T1000 (cell line): ENCODE data around the gene RPL22L1.
"Not testable (repeated sequence)": the region's sequence is repeated elsewhere in the genome, so short reads cannot be mapped to it uniquely, and the experiment has no call there.

Experiments
- DNase-seq: peaks from one replicate; lab custom pipeline; 2025; ENCODE audit warnings: mixed read lengths; lab: John Stamatoyannopoulos, UW

Gene RPL22L1

GRCh38 chr3:170877311-170877710 lies 7.3 kb upstream of the RPL22L1 start:
- not testable (repeated sequence) for DNase-seq

- no peak for DNase-seq
These were observed 6.5 kb upstream of the RPL22L1 start for GRCh38 chr3:170876537-170876936.

DNA sequence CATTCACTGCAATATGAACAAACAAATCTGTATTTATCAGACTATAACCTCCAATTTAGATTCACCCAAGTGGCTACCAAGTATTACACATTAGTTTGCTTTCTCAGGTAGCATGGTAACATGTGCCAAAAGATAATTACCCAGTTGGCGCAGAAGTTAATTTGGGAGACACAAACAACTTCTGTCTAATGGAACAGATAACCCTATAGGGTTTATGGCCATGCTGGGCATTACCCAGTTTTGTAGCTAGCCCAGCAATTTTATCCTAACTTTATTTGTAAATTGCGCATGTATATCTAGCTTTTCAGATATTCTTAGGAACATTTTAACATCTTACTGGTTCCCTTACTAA lies 780 bp downstream of the RPL22L1 start:
- DNase-seq: no peak

- no peak for DNase-seq
These were observed 1.3 kb downstream of the RPL22L1 start for GRCh38 chr3:170868577-170869238.

GRCh38 chr3:170867143-170867937 lies 2.7 kb downstream of the RPL22L1 start:
- no peak for DNase-seq

DNA sequence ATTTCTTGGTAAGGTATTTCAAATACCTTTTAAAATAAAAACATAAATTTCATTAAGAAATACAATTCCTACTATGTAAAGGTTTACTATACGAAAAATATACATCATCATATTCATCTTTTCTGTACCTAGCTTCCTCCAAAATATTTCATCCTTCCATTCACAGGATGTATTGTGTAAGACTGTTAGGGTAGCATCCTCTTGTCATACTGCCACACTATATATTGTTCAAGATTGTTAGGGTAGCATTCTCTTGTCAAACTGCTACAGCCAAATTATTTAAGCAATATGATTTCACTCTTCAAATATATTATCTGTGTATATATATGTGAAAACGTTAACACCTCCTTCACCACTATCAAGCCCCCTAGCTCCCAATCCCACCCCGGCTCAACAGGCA lies 3.5 kb downstream of the RPL22L1 start:
- DNase-seq: no peak

- no peak for DNase-seq
These were observed 4.5 kb downstream of the RPL22L1 start for GRCh38 chr3:170865209-170866094.

DNA sequence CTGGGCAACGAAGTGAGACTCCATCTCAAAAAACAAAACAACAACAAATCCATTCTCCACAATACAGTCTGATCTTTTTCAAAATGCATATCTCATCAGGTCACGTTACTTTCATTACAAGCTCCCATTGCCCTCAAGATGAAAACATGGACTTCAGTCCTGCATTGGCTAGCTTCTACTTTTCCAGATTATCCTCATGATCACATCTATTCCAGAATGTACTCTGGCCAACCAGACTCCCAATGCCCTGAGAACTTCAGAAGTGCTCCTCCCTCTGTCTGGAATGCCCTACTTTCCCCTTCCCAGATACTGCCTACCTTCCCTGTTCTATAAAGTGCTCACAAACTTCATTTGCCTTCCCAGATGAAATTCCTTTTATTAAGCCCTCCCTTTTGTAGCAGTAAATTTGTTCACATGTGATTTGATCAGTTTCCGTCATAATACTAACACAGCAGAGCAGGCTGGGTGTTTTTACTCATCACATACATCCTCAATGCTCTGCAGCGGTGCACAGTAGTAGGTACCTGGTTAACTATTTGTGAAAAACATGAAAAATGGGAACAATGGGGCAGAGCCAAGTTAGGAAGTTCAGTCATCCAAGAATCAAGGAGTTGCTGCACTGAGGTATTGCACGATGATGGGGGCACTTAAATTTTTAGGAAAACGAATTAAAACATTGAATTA lies 5.3 kb downstream of the RPL22L1 start:
- DNase-seq: no peak

GRCh38 chr3:170863816-170864215 lies 6.2 kb downstream of the RPL22L1 start:
- DNase-seq: no peak

GRCh38 chr3:170862618-170863374 lies 7.2 kb downstream of the RPL22L1 start:
- DNase-seq: no peak

GRCh38 chr3:170858599-170858998 lies 11.4 kb downstream of the RPL22L1 start:
- DNase-seq: no peak

- no peak for DNase-seq
These were observed 17.7 kb downstream of the RPL22L1 start for GRCh38 chr3:170852324-170852723.

DNA sequence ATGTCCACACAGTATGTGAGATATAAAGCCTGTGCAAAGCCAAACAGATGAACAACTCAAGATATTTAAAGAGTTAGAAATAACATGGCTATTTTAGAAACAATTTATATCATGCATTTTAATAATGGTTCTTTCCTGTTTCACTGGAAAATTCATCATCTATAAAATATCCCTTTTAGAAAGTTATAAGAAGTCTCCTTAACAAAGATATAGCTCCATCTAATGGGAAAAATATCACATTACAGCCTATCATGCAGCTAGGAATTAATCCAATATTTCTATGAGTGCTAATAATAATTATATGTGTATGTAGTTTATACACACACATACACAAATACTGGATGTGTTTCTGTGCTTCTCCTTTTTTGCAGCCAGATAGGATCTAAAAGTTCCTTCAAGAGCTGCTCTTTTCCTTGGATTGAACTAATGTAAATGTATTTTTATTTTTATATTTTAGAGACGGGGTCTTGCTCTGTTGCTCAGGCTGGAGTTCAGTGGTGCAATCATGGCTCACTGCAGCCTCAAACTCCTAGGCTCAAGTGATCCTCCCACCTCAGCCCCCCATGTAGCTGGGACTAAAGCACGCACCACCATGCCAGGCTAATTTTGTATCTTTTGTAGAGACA lies 21.6 kb downstream of the RPL22L1 start:
- no peak for DNase-seq

- no peak for DNase-seq
These were observed 25.6 kb downstream of the RPL22L1 start for GRCh38 chr3:170844377-170844776.

- DNase-seq: no peak
These were observed 29.6 kb downstream of the RPL22L1 start for GRCh38 chr3:170840291-170840859.

GRCh38 chr3:170839518-170840100 lies 30.4 kb downstream of the RPL22L1 start:
- DNase-seq: no peak

GRCh38 chr3:170836491-170836890 lies 33.5 kb downstream of the RPL22L1 start:
- DNase-seq: no peak

DNA sequence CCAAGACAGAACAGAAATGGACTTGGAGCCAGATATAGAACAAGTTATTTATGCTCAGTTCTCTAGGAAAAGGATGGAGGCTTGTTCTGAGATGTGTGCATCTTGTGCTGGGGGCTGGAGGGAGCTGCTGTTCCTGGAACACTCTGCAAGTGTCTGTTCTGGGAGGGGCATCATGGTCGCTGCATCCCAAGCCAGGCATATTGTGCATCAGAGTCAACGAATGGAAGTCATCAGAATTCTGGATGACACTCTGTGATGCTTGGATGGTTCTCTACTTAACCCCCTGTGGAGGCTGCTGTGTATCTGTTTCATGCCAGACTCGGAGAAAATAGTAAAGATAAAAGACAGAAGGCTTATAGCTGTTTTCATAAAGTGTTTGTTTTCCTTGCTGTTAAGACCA lies 34.7 kb downstream of the RPL22L1 start:
- DNase-seq: no peak

DNA sequence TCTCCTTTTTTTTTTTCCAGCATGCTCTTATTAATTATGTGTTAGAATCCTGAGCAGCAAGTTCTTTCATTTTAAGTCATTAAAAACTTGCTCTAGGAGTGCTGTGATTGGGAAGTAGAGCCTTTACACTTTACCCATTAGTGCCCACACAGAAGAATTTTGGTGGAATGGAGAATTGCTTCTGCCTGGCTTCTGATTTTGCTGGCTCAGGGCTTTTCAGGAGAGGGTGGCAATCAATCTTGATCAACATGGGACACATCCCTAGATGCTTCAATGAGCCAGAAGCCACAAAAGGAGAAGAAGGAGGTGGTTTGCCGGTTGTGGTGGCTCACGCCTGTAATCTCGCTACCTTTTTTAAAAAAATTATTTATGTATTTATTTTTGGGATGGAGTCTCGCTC lies 39.4 kb downstream of the RPL22L1 start:
- DNase-seq: no peak
